Dermis microvascular lymphatic vessel endothelial cell (primary cell): ENCODE measurements around the gene TRIM7. TPM values are rescaled to one million over a fixed set of nuclear protein-coding genes. Genes with fewer than 3 reads are reported as not detected.
"Not testable (repeated sequence)": the region's sequence is repeated elsewhere in the genome, so short reads cannot be mapped to it uniquely, and the experiment has no call there.

Experiments
- DNase-seq, 2 donors: peaks; one replicate each; pipeline versions ENCODE4 v3.0.0 to v3.0.0-alpha.2; 2010; ENCODE audit warnings: low read depth in 2 of 2
- total RNA-seq: library from RNA; depleted of rRNA; stranded (reverse); fragments of >200 nt; gene quantifications from 2 replicates; pipeline ENCODE4 v1.2.1, GENCODE V29; 2014

Gene TRIM7
- total RNA-seq, 1 donor from 2014 or later: 7.6 TPM

DNA sequence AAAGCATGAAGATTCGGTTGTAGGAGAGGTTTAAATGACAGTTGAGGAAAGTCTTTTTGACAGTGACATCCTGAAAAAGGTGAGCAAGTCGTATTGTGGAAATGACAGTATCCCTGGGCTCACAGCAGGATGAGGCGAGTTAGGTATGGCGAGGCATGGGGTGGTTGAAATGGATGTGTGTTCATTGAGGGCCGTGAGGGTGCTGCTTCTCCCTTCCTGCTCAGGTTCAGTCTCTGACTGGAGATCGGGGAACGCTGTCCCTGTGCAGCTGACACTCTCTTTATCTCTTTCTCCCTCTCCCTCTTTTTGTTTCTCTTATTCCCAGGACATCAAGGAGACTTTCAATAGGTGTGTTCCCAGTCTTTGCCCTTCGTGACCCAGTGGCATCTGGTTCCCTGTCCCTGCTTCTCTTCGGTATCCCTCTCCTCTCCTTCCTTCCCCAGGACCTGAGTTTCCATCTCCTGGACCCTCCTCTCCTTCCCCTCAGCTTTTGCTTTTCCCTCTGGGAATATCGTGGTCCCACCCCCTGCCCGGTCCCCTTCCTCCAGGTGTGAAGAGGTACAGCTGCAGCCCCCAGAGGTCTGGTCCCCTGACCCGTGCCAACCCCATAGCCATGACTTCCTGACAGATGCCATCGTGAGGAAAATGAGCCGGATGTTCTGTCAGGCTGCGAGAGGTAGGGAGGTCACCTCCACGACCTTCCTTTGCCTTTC lies 28.2 kb upstream of the TRIM7 start:
- no peak for DNase-seq

DNA sequence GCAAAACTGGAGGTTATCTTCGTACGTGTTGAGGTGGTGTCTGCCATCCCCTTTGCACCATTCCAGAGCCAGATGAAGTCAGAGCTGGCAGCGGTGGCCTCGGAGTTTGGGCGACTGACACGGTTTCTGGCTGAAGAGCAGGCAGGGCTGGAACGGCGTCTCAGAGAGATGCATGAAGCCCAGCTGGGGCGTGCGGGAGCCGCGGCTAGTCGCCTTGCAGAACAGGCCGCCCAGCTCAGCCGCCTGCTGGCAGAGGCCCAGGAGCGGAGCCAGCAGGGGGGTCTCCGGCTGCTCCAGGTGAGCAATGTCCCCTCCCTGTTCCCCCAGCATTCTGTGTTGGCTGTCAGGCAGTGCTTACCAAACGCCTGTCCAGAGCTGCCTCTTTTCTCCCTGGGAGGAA lies 27.6 kb upstream of the TRIM7 start:
- no peak for DNase-seq

DNA sequence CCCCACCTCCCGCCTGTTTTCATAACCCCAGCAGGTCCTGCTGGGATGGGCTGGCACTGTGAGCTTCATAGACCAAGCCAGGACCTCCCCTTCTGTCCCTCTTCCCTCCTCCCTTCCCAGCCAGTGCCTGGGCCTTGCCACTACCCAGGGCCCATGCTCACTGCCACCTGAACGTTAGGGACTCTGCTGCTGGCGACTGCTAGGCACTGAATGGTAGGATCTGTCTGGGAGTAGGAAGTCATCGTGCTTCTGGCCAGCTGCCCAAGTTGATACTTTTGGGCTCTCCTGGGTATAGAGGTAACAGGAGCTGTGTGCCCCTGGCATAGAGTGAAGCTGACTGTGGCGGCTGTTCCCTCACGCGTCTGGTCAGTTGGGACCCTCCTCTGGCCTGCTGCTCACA lies 26.4 kb upstream of the TRIM7 start:
- no peak for DNase-seq

DNA sequence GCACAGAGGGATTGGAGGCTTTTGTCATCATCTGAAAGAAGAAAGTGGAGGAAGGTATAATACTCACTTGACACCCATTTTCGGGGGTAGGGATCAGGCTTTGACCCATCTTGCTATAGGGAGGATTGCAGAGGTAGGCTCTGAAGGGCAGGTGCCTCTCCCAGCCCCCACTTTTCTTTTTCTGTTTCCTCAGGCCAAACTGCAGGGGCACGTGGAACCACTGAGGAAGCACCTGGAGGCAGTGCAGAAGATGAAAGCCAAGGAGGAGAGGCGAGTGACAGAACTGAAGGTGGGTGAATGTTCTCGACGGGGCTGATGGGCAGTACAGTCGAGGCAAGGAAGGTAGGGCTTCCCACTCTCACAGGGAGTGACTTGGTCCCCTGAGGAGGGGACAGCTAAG lies 25.6 kb upstream of the TRIM7 start:
- DNase-seq: no peak

DNA sequence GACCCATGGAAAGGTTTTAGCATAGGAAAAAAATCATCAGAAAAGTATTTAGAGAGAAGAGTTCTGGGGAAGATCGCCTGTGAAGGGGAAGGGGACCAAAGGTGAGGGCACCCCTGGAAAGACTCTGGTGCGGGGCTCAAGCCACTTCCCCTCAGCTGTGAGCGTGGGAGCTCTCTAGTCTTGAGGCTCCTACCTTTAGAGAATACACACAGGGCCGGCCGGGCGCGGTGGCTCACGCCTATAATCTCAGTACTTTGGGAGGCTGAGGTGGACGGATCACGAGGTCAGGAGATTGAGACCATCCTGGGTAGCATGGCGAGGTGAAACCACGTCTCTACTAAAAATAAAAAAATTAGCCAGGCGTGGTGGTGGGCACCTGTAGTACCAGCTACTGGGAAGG lies 25.0 kb upstream of the TRIM7 start:
- no peak for DNase-seq

DNA sequence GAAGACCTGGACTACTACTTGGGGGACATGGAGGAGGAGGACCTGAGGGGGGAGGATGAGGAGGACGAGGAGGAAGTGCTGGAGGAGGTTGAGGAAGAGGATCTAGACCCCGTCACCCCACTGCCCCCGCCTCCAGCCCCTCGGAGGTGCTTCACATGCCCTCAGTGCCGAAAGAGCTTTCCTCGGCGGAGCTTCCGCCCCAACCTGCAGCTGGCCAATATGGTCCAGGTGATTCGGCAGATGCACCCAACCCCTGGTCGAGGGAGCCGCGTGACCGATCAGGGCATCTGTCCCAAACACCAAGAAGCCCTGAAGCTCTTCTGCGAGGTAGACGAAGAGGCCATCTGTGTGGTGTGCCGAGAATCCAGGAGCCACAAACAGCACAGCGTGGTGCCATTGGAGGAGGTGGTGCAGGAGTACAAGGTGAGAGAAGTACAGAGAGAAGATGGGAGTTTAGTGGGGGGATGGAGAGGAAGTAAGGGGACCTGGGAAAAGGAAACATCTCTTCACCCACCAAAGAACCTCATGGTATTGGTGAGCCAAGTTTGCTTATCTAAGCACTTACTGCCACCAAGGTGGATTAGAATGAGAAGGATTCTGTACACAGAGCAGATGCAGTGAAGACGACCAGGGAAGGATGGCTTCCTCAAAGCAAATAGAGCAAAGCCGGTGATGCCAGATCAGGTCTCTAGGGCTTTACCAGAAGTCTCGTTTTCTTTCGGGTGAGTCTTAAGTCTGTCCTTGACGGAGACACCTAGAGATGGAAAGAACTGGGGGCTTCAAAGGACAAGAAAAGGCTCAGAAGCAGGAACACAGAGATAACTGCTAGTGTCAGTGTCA lies 19.6 kb upstream of the TRIM7 start:
- DNase-seq: no peak

DNA sequence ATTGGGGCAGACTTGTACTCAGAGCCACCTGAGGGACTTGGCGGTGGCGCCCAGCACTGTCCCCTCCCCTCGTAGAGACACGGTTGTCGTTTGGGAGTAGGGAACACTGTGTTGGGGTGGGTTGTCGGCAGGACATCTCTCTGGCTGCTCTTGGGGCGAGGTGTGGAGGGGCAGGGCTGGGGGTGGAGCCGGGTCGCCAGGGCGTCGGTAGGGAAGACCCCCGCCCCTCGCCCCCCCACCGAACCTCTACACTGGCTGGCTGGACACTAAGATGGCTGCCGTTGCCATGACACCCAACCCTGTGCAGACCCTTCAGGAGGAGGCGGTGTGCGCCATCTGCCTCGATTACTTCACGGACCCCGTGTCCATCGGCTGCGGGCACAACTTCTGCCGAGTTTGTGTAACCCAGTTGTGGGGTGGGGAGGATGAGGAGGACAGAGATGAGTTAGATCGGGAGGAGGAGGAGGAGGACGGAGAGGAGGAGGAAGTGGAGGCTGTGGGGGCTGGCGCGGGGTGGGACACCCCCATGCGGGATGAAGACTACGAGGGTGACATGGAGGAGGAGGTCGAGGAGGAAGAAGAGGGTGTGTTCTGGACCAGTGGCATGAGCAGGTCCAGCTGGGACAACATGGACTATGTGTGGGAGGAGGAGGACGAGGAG lies 18.9 kb upstream of the TRIM7 start:
- peak in 1 of 2 donors; percentile 56 for DNase-seq

DNA sequence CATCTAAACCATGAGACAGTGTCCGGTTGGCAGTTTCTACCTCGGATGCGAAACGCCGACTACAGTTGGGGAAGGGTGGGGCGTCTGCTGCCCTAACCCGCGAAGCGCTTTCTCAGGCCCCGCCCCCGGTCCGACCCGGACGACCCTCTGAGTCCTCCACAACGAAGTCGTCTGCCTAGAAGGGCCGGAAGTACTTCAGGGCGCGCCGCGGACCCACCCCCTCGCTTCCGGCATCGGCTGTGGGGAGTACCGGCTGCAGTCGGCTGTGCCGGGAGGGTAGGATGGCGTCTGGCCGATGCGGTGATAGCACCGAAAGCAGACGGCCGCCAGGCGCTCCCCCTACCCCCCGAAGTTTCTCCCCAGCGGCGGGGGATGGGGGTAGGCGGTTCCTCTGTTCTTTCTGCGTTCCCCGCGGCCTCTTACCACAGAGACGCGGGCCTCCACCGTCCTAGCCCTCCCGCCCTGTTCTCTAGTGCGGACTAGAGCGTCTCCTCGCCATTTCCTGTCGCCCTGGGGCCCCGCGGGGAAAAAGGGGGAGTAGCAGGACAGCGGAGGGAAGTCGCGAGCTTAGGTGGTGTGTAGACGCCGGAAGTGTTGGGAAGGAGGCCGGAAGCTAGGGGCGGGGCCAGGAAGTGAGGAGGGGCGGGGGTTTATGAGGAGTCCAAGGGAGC lies 18.2 kb upstream of the TRIM7 start, which contains the start of gene TRIM41:
Gene TRIM41 (plus strand): TSS at position 224 of the 671 bp plus-strand sequence. CDS start 719 bp downstream, outside the sequence.
- peak; percentile 94 to 99 for DNase-seq

DNA sequence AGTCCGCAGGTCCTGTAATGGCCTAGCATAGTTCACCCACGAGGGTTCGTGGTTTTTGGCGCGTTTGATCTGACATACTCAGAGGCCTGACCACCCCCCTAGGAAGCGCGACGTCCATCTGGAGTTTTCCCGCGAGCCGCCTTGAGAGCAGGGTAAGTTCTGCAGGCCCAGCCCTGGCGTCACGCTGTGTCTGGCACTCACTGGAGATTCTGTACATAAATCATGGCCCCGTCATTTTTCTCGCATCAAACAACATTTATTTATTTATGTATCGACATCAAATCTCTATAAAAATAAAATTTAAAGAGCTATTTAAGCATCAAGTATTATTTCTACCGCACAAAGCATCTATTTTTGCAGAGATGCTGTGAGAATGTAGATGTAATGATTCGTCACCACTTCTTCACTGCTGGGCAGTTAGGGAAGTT lies 17.6 kb upstream of the TRIM7 start:
- DNase-seq: no peak

DNA sequence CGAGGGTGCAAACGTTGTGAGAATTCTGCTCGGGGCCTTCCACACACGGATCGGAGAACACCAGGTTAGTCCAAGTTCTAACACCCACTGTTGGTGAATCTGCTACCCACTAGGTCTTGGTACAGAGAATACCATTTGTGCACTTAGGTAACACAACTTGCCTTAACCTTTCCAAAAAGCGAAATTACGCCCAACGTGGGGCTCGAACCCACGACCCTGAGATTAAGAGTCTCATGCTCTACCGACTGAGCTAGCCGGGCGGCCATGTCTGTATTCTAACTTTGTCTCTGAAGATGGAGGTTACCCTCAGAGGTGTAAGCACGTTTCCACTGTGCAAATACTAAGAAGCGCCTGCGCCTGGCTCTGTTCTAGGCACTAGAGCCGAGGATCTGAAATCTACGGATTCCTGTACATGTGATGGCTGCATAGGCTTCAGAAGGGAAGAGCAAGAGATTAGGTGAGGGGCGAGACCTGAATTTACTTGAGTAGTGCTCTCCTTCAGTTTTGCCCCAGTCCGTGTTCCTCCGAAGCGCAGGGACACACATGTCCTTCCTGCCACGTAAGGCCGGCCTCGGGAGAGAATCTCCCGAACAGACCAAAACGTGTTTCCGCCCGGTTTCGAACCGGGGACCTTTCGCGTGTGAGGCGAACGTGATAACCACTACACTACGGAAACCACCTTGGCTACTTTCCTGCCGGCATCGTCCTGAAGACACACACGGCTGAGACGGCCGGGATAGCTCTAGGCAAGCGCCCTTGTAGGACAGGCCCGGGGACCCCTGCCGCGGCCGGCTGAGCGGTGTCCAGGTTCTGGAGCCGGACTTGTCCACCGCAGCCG lies 17.0 kb upstream of the TRIM7 start:
- peak; percentile 87 to 93 for DNase-seq

DNA sequence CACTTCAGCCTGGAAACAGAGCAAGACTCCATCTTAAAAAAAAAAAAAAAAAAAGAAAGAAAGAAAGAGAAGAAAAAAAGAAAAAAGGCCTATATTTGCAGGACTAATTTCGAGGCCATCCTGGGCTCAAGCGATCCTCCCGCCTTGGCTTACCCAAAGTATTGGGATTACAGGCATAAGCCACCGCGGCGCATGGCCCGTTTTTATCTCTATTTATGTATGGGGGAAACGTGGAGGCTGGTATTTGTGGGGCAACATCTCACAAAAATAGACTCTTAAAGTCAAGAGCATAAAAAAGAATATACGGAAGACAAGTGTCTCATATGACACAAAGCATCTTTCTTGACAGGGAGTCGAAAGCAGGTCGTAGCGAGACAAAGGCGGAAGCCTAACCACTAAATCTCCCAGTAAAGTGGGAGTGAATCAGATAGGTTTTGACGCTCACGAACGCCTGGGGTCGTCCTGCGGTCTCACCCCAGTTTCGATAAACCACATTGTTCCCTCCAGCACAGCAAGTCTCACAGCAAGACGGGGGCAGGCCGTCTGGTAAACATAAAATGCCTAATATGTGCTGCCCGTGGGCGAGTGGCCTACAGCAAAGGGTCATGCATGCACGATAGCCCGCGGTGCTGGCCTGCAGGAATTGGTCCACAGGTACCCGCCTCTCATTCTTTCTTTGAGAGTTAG lies 16.3 kb upstream of the TRIM7 start:
- no peak for DNase-seq

DNA sequence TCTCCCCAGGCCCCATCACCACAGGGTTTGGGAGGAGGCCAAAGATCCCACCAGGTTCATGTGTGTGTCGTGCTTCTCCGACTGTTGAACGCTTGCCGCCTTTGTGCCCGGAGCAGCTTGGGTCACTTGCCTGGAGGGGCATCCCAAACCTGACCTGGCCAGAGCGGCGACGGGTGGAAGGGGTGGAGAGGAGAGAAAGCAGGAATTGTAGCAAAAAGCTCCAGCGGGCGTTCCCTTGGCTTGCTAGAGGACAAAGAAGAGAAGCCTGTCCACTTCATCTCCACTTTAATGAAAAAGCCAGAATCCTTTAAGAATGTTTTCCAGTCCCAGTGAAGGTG lies 15.2 kb upstream of the TRIM7 start:
- no peak for DNase-seq

DNA sequence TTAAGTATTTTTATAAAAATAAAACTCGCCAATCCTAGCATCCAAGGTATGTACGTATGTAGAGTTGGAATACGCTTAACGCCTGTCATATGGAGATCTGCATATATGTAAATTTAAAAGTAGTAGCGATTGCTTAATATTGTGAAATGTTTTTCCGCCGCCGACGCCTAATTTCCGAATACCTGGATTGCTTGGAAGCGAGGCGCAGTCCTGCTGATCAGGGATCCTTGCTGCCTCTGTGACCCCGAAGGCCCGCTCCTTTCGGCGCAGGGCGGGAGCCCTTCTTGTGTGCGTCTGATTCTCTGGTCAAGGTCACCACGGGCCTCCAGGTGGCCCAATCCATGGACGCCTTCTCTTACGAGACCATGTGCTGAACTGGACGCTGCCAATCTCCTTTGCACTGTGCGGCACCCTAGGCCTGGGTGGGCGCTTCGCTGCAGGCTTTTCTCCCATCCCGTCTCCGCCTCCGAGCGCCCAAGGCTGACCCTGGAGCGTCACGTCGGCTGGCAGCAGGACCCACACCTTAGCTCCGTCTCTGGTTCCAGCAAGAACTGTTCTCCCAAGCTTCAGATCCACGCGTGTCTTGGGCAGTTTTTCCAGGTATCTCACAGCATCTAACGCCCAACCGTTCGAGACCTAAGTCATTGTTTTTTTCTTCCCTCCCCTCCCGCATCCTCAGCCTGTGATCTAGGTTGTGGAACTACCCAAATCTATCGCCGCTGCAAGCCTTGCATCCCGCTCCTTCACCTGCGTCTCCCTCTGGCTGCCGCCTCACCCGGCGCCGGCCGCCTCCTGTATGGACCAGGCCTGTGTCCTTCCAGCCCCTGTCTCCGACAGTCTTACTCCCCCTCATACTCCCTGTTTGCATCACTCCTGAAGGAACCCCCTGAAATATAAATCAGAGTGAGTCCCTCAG lies 14.5 kb upstream of the TRIM7 start:
- DNase-seq: no peak

DNA sequence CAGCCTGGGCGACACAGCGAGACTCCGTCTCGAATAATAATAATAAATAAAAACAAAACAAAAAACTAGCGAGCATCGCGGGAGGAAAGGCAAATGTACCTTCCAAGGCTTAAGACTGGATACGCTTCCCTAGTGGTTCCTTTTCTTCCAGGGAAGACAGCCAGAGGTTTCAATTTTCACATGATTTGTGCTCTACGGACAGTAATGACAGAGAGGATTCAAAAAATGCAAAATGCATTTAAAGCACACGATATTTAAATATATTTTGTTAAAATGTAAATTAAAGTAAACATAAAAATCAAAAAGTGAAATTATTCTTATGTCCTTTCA lies 13.8 kb upstream of the TRIM7 start:
- no peak for DNase-seq

DNA sequence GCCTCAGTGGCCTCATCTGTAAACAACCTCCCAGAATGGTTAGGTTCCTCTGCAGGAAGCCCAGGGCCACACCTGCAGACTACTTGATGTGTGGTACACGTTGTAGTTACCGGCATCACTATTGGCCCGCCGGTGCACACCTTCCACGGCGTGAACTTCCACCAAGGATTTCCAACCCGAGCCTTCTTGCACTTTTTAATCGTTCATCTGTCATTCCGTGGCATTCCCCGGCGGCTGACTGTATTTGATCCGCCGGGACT lies 12.7 kb upstream of the TRIM7 start:
- DNase-seq: peak in 1 of 2 donors; percentile 19

DNA sequence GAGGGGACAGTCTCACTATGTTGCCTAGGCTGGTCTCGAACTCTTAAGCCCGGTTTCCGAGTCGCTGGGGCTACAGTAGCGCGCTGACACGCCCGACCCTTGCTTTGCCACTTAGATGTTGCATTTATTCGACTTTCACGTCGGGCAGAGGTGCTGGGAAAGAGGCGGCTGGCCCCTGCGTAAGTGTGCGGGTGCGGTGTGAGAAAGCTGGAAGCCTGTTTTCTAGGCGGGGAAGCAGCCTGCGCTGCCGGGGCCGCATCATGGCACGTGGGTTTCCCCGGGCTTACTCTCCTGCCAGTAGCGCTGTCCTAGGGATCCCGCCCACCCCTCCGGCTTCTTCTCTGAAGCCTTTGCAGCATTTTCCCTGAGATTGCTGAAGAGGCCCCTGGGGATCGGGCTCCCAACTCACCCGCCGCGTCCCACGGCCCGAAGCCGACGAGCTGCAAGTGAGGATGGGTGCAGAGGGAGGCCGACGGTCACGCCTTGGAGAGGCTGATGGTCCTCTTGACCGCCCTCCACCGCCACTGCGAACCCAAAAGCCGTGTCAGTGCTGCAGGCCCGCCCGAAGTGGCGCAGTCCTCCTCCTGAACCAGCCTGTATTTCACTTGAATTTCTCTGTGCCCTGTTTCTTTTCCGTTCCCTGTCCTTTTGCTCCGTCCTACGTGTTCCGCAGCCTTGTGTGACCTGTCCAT lies 12.3 kb upstream of the TRIM7 start:
- peak in 1 of 2 donors; percentile 56 for DNase-seq

DNA sequence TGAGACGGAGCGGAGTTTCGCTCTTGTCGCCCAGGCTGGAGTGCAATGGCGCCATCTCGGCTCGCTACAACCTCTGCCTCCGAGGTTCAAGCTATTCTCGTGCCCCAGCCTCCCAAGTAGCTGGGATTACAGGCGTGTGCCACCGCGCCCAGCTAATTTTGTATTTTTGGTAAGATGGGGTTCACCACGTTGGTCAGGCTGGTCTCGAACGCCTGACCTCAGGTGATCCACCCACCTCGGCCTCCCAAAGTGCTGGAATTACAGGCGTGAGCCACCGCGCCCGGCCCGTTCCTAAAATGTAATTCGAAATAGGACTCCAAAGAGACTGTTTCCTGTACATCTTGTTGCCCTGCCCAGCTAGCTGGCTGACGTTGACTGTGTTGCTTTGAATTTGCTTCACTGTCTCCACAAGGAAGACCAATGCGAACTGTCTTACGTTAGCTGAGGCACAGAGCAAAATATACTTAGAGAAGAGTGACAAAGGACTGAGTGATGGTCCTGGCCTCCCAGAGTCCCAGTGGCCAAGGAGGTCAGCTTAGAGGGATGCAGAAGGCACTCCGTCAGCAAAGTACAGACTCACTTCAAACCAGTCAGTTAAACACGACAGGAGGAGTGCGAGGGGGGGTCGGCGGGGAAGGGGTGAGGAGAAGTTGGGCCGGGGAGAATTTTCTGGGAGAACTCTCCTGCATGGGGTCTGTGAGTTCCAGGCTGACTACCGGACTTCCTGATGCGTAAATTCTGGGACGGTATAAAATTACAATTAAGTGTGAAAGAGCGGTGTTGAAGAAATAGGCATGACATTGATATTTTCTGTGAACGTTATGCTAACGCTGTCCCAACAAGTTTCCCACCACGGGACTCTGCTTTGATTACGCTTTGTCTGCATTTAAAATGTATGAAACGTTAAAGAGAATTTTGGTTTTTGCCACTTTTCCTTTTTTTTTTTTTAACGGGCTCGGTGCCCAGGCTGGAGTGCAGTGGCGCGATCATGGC lies 11.3 kb upstream of the TRIM7 start:
- DNase-seq: no peak

DNA sequence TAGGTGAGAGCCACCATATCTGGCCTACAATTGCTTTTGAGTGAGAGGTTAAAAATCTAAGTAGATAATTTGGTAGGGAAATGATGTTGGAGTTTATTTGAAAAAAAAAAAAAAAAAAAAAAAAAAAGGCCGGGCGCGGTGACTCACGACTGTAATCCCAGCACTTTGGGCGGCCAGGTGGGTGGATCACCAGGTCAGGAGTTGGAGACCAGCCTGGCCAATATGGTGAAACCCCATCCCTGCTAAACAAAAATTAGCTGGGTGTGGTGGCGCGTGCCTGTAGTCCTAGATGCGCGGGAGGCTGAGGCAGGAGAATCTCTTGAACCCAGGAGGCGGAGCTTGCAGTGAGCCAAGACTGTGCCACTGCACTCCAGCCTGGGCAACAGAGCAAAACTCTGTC lies 9.3 kb upstream of the TRIM7 start:
- not testable (repeated sequence) for DNase-seq
